Spleen (tissue), 11 donors: ENCODE measurements around the gene CAPRIN2. TPM values are rescaled to one million over a fixed set of nuclear protein-coding genes. Genes with fewer than 3 reads are reported as not detected.

Experiments used
- DNase-seq: peaks from one replicate; pipeline ENCODE4 v3.0.0-alpha.2; 2020
- H3K27ac ChIP-seq, 8 donors: fragments of 200-600 bp; sonication (generic) in 7 of 8; 1 replicate in 4 of 8; 2 replicates in 4 of 8; pipeline versions ENCODE4 v1.5.0 to v1.8.0; 2016 to 2021; ENCODE audit warnings: inconsistent platforms in 4 of 8, mild to moderate bottlenecking in 4 of 8, moderate library complexity in 1 of 8
- H3K27me3 ChIP-seq, 7 donors: fragments of 200-600 bp; sonication (generic) in 6 of 7; replicated peaks in 1 of 7; 1 replicate in 4 of 7; 2 replicates in 3 of 7; pipeline versions ENCODE4 v1.5.0 to v1.8.0; 2016 to 2021; ENCODE audit warnings: inconsistent platforms in 3 of 7, mild to moderate bottlenecking in 1 of 7
- H3K36me3 ChIP-seq, 6 donors: fragments of 200-600 bp; sonication (generic) in 5 of 6; 1 replicate in 4 of 6; 2 replicates in 2 of 6; pipeline versions ENCODE4 v1.5.0 to v1.8.0; 2016 to 2021; ENCODE audit warnings: inconsistent platforms in 2 of 6
- H3K4me1 ChIP-seq, 6 donors: fragments of 200-600 bp; sonication (generic) in 5 of 6; 1 replicate in 3 of 6; 2 replicates in 3 of 6; pipeline versions ENCODE4 v1.5.0 to v1.8.0; 2016 to 2021; ENCODE audit warnings: inconsistent platforms in 3 of 6
- H3K4me3 ChIP-seq, 8 donors: fragments of 200-600 bp; sonication (generic) in 7 of 8; 1 replicate in 4 of 8; 2 replicates in 4 of 8; pipeline versions ENCODE4 v1.5.0 to v1.8.0; 2016 to 2021; ENCODE audit warnings: inconsistent platforms in 4 of 8, mild to moderate bottlenecking in 4 of 8, moderate library complexity in 2 of 8
- H3K9me3 ChIP-seq, 8 donors: fragments of 200-600 bp; sonication (generic) in 7 of 8; 1 replicate in 4 of 8; 2 replicates in 4 of 8; pipeline versions ENCODE4 v1.5.0 to v1.8.0; 2016 to 2021; ENCODE audit warnings: inconsistent platforms in 4 of 8
- POLR2A ChIP-seq, 3 donors: fragments of 450-650 bp; IDR thresholded peaks; one replicate each; pipeline ENCODE4 v1.5.1; 2017; ENCODE audit warnings: antibody characterized with exemption in 3 of 3, mild to moderate bottlenecking in 1 of 3
- POLR2AphosphoS5 ChIP-seq, 3 donors: sonication (generic); formaldehyde crosslinking; IDR thresholded peaks; one replicate each; pipeline ENCODE4 v1.5.1; 2017; ENCODE audit warnings: antibody characterized with exemption in 3 of 3
- WGBS, 5 donors: extraction: QIAGEN DNeasy Blood & Tissue Kit in 3 of 5; methylation state at CpG; one replicate each; pipeline versions ENCODE4 v1.1.5 to v1.1.7; 2013 to 2018; 5-methylcytosine and 5-hydroxymethylcytosine counted together
- intact Hi-C: fragments of 100-400 bp; cut with DNase I; formaldehyde crosslinking; loops from one replicate; pipeline ENCODE4 v1.15.0; 2023; ENCODE audit warnings: low total_unique reads
- polyA plus RNA-seq, 3 donors: library from polyadenylated mRNA; stranded (reverse); fragments of 200-250 nt; gene quantifications; one replicate each; pipeline ENCODE4 v1.2.1, GENCODE V29; 2013
- total RNA-seq, 7 donors: library from RNA; depleted of rRNA in 3 of 7; stranded (reverse); fragments of >200 nt in 3 of 7; fragmentation: NEBNext Ultra II Directional in 4 of 7; extraction: Animal tissue kit (Norgen Biotek cat#: 25700) in 4 of 7; gene quantifications; one replicate each; pipeline versions ENCODE4 v1.1.0 to v1.2.1, GENCODE V29; 2016 to 2021
- TF ChIP-seq, protein P1 (sequence below), 11 experiments: fragments of 200-600 bp in 7 of 11; fragments of 450-650 bp in 4 of 11; sonication (generic) in 4 of 11; IDR thresholded peaks in 8 of 11; conservative IDR thresholded peaks in 3 of 11; 1 replicate in 7 of 11; 2 replicates in 4 of 11; pipeline versions ENCODE4 v1.4.0 to v1.8.0; 2016 to 2021; ENCODE audit warnings: antibody characterized with exemption in 11 of 11, inconsistent platforms in 4 of 11, mild to moderate bottlenecking in 1 of 11
- donor health status: healthy with polysubstance abuse.
- donor health status: DM: no; HTN: no; CAD: no; lungs with moderate emphysema.
- donor health status: DM: no; HTN: no; CAD: no.
- donor health status: Bipolar disorder and iron deficiency.
- donor health status: healthy.
- donor health status: DM: no; HTN: no; CAD: no.
- donor health status: DM: yes; HTN: yes; CAD: no.

CAPRIN2 gene
- total and polyA plus RNA-seq, 10 donors: 11.4 to 54.5 (median 25.5) TPM

DNA sequence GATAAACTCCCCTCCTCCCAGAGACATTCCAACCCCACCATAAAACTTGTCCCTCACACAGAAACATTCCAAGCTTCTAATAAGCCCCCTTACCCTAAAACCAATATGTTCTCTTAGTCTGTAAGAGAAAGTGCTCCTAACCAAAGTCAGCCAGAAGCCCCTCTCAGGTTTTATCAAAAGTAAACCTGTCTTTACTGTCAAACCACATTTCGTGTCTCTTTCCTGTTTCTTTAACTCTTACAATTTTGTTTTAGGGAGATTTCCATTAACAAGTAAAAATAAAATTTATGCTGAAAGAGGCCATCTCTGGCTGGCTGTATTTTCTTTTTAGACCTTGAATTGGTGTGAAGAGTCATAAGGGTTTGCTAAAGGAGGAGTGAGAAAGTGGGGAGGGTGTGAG, 29.8 kb upstream of the CAPRIN2 start:
- H3K9me3 ChIP-seq: peaks cover 0 to 14% (median 0%) of the 10 kb centered on the region in 8 donors
- no peaks in the 10 kb centered on the region for H3K4me1 ChIP-seq
- H3K36me3 ChIP-seq: no peaks in the 10 kb centered on the region
- 80 to 98% (median 87%) methylated on average over 1 of the region's 1 CpG for WGBS, 5 donors
- H3K27me3 ChIP-seq: peaks cover 0 to 7% (median 0%) of the 10 kb centered on the region in 7 donors
- intact Hi-C loops: no loop called here
- no peak overlapping the region for H3K27ac ChIP-seq
- no peak overlapping the region for H3K4me3 ChIP-seq
- no peak for TF ChIP-seq POLR2A (IDR thresholded peaks at IDR 0.05)
- no peak for TF ChIP-seq POLR2AphosphoS5 (IDR thresholded peaks at IDR 0.05)
- TF ChIP-seq, protein P1, sequence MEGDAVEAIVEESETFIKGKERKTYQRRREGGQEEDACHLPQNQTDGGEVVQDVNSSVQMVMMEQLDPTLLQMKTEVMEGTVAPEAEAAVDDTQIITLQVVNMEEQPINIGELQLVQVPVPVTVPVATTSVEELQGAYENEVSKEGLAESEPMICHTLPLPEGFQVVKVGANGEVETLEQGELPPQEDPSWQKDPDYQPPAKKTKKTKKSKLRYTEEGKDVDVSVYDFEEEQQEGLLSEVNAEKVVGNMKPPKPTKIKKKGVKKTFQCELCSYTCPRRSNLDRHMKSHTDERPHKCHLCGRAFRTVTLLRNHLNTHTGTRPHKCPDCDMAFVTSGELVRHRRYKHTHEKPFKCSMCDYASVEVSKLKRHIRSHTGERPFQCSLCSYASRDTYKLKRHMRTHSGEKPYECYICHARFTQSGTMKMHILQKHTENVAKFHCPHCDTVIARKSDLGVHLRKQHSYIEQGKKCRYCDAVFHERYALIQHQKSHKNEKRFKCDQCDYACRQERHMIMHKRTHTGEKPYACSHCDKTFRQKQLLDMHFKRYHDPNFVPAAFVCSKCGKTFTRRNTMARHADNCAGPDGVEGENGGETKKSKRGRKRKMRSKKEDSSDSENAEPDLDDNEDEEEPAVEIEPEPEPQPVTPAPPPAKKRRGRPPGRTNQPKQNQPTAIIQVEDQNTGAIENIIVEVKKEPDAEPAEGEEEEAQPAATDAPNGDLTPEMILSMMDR (IDR thresholded peaks at IDR 0.05 in 8 of 11, conservative IDR thresholded peaks at IDR 0.05 in 3 of 11): no peak
- no peak for DNase-seq

DNA sequence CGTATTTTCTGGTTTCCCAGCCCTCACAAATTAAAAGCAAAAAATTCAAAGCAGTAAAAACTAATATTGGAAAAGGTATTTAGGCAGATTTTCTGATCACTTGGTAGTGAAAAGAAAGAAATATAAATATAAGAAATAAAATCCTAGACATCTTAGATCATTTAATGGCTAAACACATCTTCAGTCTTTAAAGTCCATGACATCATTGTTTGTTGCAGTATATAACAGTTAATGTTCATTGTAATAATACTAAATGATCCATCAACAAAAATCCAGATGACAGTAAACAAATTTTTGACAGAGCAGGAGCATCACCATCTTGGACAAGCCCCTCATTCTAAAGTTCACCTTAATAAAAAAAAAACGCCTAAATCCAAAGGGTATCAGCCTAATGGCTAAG, 29.2 kb upstream of the CAPRIN2 start:
- no peak for TF ChIP-seq POLR2A (IDR thresholded peaks at IDR 0.05)
- TF ChIP-seq POLR2AphosphoS5 (IDR thresholded peaks at IDR 0.05): no peak
- TF ChIP-seq, protein P1 (IDR thresholded peaks at IDR 0.05 in 8 of 11, conservative IDR thresholded peaks at IDR 0.05 in 3 of 11): no peak
- Histone ChIP-seq H3K4me1 (no peaks in the 10 kb centered on the region), H3K4me3 (no peak overlapping the region), H3K27ac (no peak overlapping the region), H3K9me3 (peaks cover 0 to 14% (median 0%) of the 10 kb centered on the region in 8 donors), H3K36me3 (no peaks in the 10 kb centered on the region), H3K27me3 (peaks cover 0 to 7% (median 0%) of the 10 kb centered on the region in 7 donors)
- no peak for DNase-seq
- WGBS, 5 donors: 69 to 80% (median 72%) methylated on average over 2 of the region's 2 CpGs
- intact Hi-C loops: no loop called here

DNA sequence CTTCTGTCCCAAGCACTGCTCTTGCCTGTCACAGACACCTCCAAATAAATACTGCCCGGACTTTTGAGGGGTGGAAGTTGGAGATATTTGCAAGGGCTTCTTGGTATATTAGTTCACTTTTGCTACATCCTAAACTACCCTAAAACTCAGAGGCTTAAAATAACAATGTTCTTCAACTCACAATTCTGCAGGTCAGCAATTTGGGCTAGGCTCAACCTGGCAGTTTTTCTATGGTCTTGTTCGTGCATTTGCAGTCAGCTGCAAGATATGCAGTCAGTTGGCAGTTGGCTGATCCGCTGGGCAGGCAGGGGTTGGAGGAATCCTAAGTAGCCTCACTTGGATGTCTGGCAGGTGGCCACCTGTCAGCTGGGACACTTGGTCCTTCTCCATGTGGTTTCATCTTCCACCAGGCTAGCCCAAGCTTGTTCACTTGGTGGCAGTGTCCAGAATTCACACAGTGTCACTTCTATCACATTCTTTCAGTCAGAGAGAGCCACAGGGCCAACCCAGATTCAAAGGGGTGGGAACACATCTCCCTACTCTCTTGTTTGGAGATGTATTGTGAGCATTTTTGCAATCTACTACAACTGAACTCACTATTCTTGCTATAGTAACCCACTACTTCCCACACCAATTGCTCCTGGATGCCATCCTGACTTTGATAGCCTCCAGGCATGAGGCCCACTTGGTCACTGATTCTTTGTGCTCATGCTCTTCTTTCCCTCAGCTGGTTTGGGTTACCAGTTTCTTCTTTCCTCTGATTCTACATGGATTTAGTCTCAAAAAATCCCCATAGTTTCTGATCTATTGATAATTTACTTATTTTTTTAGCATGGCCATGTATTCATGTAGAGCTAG, 27.8 kb upstream of the CAPRIN2 start:
- 69 to 100% (median 76%) methylated on average over 3 of the region's 3 CpGs for WGBS, 5 donors
- H3K4me1 ChIP-seq: no peaks in the 10 kb centered on the region
- H3K4me3 ChIP-seq: no peak overlapping the region
- TF ChIP-seq, protein P1 (IDR thresholded peaks at IDR 0.05 in 8 of 11, conservative IDR thresholded peaks at IDR 0.05 in 3 of 11): no peak
- no peak for TF ChIP-seq POLR2AphosphoS5 (IDR thresholded peaks at IDR 0.05)
- no peak for TF ChIP-seq POLR2A (IDR thresholded peaks at IDR 0.05)
- no peak for DNase-seq
- no peaks in the 10 kb centered on the region for H3K36me3 ChIP-seq
- H3K27ac ChIP-seq: no peak overlapping the region
- H3K27me3 ChIP-seq: peaks cover 0 to 7% (median 0%) of the 10 kb centered on the region in 7 donors
- intact Hi-C loops: no loop called here
- peaks cover 0 to 14% (median 0%) of the 10 kb centered on the region in 8 donors for H3K9me3 ChIP-seq

DNA sequence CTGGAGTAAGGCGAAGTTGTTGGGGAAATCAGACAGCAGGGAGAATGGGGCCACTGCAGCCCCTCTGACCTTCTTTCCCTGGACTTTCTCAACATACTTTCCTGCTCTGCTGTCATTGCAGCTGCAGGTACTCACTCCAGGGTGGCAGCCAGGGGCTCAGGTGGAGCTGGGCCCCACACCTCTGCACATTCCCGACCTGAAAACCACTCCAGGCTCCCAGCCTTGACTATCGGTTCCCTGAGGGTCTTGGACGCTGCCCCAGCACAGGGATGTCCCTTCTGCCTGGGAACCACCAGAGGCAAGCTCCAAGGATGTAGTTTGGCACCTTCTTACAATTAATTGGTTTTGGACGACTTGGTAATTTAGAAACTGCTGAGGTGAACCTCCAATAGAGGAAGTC, 24.8 kb upstream of the CAPRIN2 start:
- TF ChIP-seq POLR2A (IDR thresholded peaks at IDR 0.05) (no peak), POLR2AphosphoS5 (IDR thresholded peaks at IDR 0.05) (no peak)
- TF ChIP-seq, protein P1 (IDR thresholded peaks at IDR 0.05 in 8 of 11, conservative IDR thresholded peaks at IDR 0.05 in 3 of 11): no peak
- H3K36me3 ChIP-seq: no peaks in the 10 kb centered on the region
- no peak overlapping the region for H3K4me3 ChIP-seq
- DNase-seq: no peak
- peaks cover 0 to 34% (median 23%) of the 10 kb centered on the region in 8 donors for H3K9me3 ChIP-seq
- 78 to 87% (median 84%) methylated on average over 5 of the region's 5 CpGs for WGBS, 5 donors
- intact Hi-C loops: no loop called here
- no peaks in the 10 kb centered on the region for H3K27me3 ChIP-seq
- no peaks in the 10 kb centered on the region for H3K4me1 ChIP-seq
- no peak overlapping the region for H3K27ac ChIP-seq
